Measurements from ENCODE around the gene LNP1.

The LNP1 gene

DNA sequence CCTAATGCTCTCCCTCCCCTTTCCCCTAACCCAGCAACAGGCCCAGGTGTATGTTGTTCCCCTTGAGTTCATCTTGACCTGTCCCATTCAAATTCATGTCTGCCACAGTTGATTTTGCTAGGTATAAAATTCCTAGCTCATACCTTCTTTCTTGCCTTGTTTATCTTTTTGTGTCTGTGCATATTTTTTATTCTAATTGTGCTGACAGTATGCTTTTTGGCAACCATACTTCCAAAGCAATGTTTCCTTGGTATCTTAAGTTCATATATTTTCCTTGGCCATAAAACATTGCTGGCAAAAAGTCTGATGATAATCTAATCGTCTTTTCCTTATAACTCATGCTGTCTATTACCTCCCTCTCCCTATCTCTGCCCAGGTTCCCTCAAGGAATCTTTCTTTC, 15.5 kb downstream of the LNP1 start:
- Histone ChIP-seq H3K4me2 (ENCODE audit: low read length) (no peak overlapping the region), H3K9ac (ENCODE audit: low read length) (no peak overlapping the region), H2AFZ (ENCODE audit: low read depth, low read length) (no peak overlapping the region), H3K9me3 (ENCODE audit: insufficient read depth, low read length) (no peaks in the 10 kb centered on the region), H3K79me2 (ENCODE audit: low read length) (no peaks in the 10 kb centered on the region), H3K27me3 (ENCODE audit: low read depth, low read length) (no peaks in the 10 kb centered on the region), H3K4me1 (ENCODE audit: low read length) (peaks cover 3% of the 10 kb centered on the region), H4K20me1 (ENCODE audit: insufficient read depth, low read length) (no peaks in the 10 kb centered on the region; the same call in 1 of the 2 replicates), H3K4me3 (ENCODE audit: low read length) (no peak overlapping the region), H3K36me3 (replicated peaks; ENCODE audit: low read depth, low read length) (peaks cover 9% of the 10 kb centered on the region), H3K27ac (ENCODE audit: low read length) (no peak overlapping the region)
- TF ChIP-seq EZH2phosphoT487 (IDR thresholded peaks at IDR 0.05; ENCODE audit: low read depth) = no peak
- TF ChIP-seq, protein P1, sequence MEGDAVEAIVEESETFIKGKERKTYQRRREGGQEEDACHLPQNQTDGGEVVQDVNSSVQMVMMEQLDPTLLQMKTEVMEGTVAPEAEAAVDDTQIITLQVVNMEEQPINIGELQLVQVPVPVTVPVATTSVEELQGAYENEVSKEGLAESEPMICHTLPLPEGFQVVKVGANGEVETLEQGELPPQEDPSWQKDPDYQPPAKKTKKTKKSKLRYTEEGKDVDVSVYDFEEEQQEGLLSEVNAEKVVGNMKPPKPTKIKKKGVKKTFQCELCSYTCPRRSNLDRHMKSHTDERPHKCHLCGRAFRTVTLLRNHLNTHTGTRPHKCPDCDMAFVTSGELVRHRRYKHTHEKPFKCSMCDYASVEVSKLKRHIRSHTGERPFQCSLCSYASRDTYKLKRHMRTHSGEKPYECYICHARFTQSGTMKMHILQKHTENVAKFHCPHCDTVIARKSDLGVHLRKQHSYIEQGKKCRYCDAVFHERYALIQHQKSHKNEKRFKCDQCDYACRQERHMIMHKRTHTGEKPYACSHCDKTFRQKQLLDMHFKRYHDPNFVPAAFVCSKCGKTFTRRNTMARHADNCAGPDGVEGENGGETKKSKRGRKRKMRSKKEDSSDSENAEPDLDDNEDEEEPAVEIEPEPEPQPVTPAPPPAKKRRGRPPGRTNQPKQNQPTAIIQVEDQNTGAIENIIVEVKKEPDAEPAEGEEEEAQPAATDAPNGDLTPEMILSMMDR (IDR thresholded peaks at IDR 0.05; ENCODE audit: low read depth, low read length) = no peak

DNA sequence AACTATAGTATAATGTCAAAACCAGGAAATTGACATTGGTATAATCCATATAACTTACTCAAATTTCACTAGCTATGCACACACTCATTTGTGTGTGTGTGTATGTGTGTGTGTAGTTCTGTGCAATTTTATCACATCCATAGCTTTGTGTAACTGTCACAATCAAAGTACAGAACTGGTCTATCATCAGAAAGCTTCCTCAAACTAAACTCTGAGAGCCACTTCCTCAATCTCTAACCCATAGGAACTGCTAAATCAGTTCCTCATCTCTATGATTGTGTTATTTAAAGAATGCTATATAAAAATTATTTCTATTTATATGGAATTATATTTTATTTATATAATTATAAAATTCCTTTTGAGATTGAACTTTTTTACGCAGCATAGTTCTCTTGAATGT, 18.1 kb downstream of the LNP1 start:
- H4K20me1 ChIP-seq (ENCODE audit: insufficient read depth, low read length) = no peaks in the 10 kb centered on the region
- TF ChIP-seq, protein P1 (IDR thresholded peaks at IDR 0.05; ENCODE audit: low read depth, low read length) = no peak
- no peak for TF ChIP-seq EZH2phosphoT487 (IDR thresholded peaks at IDR 0.05; ENCODE audit: low read depth)
- no peak overlapping the region; the same call in 1 of the 2 replicates for H2AFZ ChIP-seq (ENCODE audit: low read depth, low read length)
- H3K9me3 ChIP-seq (ENCODE audit: insufficient read depth, low read length) = no peaks in the 10 kb centered on the region
- no peak overlapping the region for H3K27ac ChIP-seq (ENCODE audit: low read length)
- H3K9ac ChIP-seq (ENCODE audit: low read length) = no peak overlapping the region
- no peaks in the 10 kb centered on the region for H3K27me3 ChIP-seq (ENCODE audit: low read depth, low read length)
- H3K4me2 ChIP-seq (ENCODE audit: low read length) = no peak overlapping the region
- no peak overlapping the region for H3K4me3 ChIP-seq (ENCODE audit: low read length)
- no peaks in the 10 kb centered on the region for H3K79me2 ChIP-seq (ENCODE audit: low read length)
- peaks cover 3% of the 10 kb centered on the region for H3K4me1 ChIP-seq (ENCODE audit: low read length)
- H3K36me3 ChIP-seq (replicated peaks; ENCODE audit: low read depth, low read length) = no peaks in the 10 kb centered on the region

DNA sequence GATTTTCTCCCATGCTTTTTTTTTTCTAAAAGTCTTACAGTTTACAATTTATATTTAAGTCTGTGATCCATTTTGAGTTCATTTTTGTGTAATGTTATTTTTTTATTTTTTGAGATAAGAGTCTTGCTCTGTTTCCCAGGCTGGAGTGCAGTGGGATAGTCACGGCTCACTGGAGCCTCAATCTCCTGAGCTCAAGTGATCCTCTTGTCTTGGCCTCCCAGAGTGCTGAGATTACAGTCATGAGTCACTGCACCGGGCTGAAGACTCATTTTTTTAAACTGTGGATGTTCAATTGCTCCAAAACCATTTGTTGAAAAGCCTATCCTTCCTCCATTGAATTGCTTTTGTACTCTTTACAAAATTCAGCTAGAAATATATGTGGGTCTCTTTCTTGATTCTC, 19.5 kb downstream of the LNP1 start:
- no peak overlapping the region for H3K4me2 ChIP-seq (ENCODE audit: low read length)
- no peaks in the 10 kb centered on the region for H3K79me2 ChIP-seq (ENCODE audit: low read length)
- peaks cover 3% of the 10 kb centered on the region for H3K4me1 ChIP-seq (ENCODE audit: low read length)
- H2AFZ ChIP-seq (ENCODE audit: low read depth, low read length) = no peak overlapping the region
- H3K9ac ChIP-seq (ENCODE audit: low read length) = no peak overlapping the region
- no peak overlapping the region for H3K4me3 ChIP-seq (ENCODE audit: low read length)
- no peaks in the 10 kb centered on the region for H3K9me3 ChIP-seq (ENCODE audit: insufficient read depth, low read length)
- H3K27ac ChIP-seq (ENCODE audit: low read length) = no peak overlapping the region
- no peaks in the 10 kb centered on the region for H3K27me3 ChIP-seq (ENCODE audit: low read depth, low read length)
- H4K20me1 ChIP-seq (ENCODE audit: insufficient read depth, low read length) = no peaks in the 10 kb centered on the region
- TF ChIP-seq, protein P1 (IDR thresholded peaks at IDR 0.05; ENCODE audit: low read depth, low read length) = no peak
- TF ChIP-seq EZH2phosphoT487 (IDR thresholded peaks at IDR 0.05; ENCODE audit: low read depth) = no peak
- no peaks in the 10 kb centered on the region for H3K36me3 ChIP-seq (replicated peaks; ENCODE audit: low read depth, low read length)

DNA sequence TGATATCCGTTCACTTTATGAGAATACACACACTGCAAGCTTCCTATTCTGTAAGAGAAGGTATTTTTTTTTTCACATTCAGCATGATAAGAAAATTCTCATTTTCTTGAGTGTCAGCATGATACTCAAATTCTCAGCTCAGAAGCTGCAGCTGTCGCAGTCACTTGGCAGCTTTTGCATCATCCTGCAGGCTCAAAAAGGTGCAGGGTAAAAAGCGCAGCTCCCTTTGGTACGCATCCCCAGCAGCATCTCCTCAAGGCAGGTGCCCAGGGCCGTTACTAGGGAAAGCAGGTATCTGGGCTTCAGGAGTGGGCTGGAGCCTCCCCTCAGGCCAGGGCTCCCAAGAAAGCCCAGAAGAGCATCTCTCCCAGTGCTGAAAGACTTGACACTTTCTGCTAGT, 22.3 kb downstream of the LNP1 start:
- Histone ChIP-seq H3K9ac (ENCODE audit: low read length) (no peak overlapping the region), H3K4me2 (ENCODE audit: low read length) (no peak overlapping the region), H3K4me1 (ENCODE audit: low read length) (peaks cover 3% of the 10 kb centered on the region), H3K36me3 (replicated peaks; ENCODE audit: low read depth, low read length) (no peaks in the 10 kb centered on the region), H2AFZ (ENCODE audit: low read depth, low read length) (no peak overlapping the region), H3K79me2 (ENCODE audit: low read length) (no peaks in the 10 kb centered on the region), H3K4me3 (ENCODE audit: low read length) (no peak overlapping the region), H4K20me1 (ENCODE audit: insufficient read depth, low read length) (no peaks in the 10 kb centered on the region), H3K27me3 (ENCODE audit: low read depth, low read length) (no peaks in the 10 kb centered on the region), H3K9me3 (ENCODE audit: insufficient read depth, low read length) (no peaks in the 10 kb centered on the region), H3K27ac (ENCODE audit: low read length) (no peak overlapping the region)
- TF ChIP-seq, protein P1 (IDR thresholded peaks at IDR 0.05; ENCODE audit: low read depth, low read length) = no peak
- no peak for TF ChIP-seq EZH2phosphoT487 (IDR thresholded peaks at IDR 0.05; ENCODE audit: low read depth)
